ENCODE measurements around the gene SHMT2.

DNA sequence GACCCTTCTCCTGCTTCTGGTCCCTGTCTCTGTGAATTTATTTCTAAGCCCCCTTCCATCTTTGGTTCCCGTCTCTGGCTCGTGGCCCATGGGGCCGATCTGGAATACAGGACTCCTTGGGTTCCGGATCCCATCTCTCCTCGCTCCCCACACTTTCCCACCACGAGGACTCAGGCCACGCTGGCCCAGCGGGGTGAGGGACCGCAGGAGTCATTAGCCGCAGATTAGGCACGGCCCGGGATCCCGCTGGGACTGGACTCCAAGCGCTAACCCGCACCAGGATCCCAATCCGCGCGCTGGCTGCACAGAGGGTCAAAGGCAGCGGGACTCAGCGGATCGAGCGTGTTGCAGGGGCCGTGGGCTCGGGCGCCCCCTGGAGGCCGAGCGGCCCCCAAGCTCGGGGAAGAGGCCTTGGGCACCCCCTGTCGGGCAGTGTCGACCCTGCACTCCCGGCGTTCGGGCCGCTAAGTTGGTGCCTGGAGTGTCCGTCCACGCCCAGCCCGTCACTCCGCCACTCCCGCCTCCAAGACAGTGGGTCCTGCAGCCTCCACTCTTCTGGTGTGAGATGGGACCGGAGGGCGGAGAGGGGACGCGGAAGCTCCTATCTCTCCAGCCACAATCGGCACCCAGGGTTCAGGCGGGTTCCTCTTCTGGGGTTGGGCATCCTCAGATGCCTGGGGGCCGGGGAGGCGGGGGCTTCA lies 9.5 kb downstream of the SHMT2 start:
- TF ChIP-seq, protein P1, sequence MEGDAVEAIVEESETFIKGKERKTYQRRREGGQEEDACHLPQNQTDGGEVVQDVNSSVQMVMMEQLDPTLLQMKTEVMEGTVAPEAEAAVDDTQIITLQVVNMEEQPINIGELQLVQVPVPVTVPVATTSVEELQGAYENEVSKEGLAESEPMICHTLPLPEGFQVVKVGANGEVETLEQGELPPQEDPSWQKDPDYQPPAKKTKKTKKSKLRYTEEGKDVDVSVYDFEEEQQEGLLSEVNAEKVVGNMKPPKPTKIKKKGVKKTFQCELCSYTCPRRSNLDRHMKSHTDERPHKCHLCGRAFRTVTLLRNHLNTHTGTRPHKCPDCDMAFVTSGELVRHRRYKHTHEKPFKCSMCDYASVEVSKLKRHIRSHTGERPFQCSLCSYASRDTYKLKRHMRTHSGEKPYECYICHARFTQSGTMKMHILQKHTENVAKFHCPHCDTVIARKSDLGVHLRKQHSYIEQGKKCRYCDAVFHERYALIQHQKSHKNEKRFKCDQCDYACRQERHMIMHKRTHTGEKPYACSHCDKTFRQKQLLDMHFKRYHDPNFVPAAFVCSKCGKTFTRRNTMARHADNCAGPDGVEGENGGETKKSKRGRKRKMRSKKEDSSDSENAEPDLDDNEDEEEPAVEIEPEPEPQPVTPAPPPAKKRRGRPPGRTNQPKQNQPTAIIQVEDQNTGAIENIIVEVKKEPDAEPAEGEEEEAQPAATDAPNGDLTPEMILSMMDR (conservative IDR thresholded peaks at IDR 0.05 in 1 of 2, IDR thresholded peaks at IDR 0.05 in 1 of 2; ENCODE audit: low read depth in 1 of 2, low read length in 2 of 2) = peak; percentile 100
- no peak for TF ChIP-seq EZH2 (IDR thresholded peaks at IDR 0.05; ENCODE audit: low read length, missing control alignments)
